DMS114 treated with DMSO at 0.1 percent for 48 hours (cell line): Measurements from ENCODE around the gene PVRIG.
A peak's percentile ranks its signal among the peaks of the same experiment; 100 is the strongest.
"Not testable (repeated sequence)": the region's sequence is repeated elsewhere in the genome, so short reads cannot be mapped to it uniquely, and the experiment has no call there.

ENCODE experiments used
- DNase-seq: peaks from one replicate; lab custom pipeline; 2025; ENCODE audit not compliant: unreplicated experiment; lab: John Stamatoyannopoulos, UW

The PVRIG gene

DNA sequence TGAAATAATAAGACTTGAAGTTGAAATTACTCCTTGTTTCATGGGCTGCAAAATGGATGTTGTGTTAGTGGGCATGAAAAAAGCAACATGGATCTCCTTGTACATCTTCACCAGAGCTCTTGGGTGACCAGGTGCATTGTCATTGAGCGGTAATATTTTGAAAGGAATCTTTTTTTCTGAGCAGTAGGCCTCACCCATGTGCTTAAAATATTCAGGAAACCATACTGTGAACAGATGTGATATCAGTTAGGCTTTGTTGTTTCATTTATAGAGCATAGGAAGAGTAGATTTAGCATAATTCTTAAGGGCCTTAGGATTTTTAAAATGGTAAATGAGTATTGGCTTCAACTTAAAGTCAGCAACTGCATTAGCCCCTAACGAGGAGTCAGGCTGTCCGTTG, 26.8 kb upstream of the PVRIG start:
- DNase-seq = no peak

DNA sequence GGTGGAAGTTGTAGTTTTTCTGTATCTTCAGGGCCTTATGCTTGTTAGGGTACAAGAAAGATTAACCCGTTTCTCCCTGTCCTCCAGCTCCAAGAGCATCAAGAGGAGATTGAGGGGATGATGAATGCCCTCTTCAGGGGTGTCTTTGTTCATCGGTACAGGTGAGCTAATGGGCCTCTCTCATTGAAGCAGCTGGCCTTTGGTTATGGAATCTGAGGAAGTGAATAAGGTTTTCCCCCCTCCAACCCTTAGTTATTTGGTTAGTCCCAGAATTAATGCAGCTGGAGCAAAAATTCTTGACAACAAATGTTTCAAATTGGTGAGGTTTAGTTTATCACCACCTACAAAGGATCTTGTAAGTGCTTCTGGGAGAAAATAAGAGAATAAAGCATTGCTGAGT, 24.5 kb upstream of the PVRIG start:
- no peak for DNase-seq

DNA sequence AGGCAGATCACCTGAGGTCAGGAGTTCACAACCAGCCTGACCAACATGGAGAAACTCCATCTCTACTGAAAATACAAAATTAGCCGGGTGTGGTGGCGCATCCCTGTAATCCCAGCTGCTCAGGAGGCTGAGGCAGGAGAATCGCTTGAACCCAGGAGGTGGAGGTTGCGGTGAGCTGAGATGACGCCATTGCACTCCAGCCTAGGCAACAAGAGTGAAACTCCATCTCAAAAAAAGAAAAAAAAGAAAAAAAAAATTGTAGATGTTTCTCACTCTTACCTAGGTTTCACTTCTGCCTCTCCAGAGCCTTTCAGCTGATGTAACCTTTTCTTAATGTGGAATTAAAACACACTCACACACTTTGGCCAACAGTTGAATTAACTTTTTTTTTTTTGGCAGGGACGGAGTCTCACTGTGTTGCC, 23.8 kb upstream of the PVRIG start:
- DNase-seq = not testable (repeated sequence)

DNA sequence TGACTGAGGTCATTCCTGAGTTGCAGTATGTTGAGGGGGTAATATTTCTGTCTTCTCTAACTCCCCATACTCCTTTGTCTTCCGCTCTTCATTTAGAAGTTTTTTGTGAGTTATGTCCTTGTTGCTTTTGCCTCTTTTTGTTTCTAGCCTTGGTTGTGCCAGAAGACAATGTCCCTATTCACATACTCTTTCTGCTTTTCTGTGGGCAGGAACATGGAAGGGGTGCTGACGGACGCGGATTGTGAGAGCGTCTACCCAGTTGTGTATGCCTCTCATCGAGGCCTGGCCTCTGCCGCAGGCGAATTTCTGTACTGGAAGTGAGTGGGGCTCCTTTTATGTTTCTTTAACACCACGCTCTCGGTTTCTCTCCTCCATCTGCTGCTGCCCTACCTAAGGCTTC, 21.5 kb upstream of the PVRIG start:
- no peak for DNase-seq

DNA sequence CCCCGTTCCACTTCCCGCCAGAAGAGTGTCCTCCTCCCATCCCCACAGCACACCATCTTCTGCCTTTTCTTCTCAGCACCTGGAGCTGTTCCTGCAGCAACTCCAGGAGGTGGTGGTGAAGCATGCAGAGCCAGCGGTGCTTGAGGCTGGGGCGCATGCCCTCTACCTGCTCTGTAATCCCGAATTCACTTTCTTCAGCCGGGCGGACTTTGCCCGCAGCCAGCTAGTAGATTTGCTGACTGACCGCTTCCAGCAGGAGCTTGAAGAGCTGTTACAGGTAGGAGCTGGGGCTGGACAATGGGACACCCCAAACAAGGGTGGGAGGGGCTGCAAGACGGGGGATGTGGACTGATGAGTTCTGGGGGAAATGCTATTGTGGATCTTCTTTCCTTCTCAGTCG, 19.1 kb upstream of the PVRIG start:
- no peak for DNase-seq

DNA sequence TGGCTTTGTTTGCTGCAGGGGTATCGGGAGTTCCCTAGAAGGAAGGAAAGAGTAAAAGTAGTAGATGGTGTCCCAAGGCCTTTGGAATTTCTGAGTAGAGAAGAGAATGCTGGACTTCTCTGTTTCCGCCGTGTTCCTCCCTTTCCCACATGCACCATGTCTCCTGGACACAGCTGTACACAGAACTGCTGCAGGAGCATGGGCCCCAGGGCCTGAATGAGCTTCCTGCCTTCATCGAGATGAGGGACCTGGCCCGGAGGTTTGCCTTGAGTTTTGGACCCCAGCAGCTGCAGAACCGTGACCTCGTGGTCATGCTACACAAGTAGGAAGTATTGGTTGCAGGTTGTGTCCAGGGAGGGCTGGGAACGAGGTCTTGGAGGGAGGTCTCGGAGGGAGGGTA, 15.3 kb upstream of the PVRIG start:
- DNase-seq = no peak

DNA sequence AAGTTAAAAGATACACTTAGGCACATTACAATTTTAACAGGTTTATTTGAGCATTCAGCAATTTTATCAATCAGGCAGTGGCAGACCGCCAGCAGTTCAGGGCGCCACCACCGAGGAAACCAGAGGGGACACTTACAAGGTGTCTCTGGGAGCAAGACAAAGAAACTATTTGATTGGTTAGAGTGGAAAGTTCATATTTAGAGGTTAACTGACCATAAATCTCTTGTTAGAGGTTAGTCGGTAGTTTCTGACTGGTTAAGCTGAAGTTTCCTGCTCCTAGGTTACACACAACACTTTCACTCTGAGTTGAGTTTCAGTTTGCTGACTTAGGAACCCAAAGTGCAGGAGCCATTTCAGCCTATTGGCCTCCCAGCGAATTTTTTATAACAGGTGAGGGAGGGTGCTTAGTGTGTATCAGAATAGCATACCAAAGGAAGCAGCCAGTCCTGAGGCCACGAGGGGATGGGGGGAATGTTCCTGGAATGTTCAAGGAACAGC, 10.8 kb upstream of the PVRIG start:
- no peak for DNase-seq

DNA sequence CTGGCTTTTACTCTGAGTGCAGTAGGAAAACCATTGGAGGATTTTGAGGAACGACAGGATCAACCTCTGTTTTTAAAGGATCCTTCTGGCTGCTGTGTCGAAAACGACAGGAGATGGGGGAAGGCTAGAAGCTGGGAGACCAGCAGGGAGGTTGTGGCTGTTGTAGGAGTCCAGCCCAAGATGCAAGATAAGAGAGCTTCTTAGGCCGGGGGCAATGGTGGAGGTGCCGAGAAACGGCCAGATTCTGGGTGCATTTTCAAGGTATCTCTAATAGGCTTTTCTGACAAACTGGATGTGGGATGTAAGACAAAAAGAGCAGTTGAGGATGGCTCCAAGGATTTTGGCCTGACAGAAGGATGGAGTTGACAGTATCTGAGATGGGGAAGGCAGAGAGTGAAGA, 10.3 kb upstream of the PVRIG start:
- no peak for DNase-seq

DNA sequence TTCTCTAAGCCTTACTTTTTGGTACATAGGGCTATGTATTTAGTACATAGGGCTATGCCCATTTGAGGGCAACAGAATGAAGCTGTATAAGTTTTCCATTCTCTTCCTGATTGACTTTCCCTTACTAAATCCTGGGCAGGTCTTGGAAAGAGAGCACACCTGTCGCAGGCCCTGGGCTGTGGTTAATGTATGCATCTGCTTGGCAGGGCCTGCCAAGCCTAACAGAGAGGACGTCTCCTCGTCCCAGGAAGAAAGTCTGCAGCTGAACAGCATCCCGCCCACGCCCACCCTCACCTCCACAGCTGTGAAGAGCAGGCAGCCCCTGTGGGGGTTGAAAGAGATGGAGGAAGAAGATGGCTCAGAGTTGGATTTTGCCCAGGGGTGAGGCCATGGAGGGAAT, 8.9 kb upstream of the PVRIG start:
- DNase-seq = no peak

DNA sequence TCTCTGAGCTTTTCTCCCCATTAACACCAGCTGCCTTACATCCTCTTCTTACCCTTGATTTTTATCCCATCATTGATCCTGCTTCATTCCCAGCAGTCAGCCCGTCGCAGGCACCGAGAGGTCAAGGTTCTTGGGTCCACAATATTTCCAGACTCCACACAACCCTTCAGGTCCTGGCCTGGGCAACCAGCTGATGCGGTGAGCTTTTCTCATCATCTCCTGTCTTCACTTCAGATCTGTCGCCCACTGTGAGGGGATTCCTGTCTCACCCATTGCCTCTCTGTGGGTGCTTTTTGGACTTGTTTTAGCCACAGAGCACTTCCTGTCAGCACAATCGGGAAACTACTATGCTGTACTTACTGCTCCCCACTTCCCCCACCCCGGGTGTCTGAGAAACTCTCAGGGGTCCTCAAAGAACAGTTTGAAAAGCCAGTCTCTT, 8.4 kb upstream of the PVRIG start:
- no peak for DNase-seq

DNA sequence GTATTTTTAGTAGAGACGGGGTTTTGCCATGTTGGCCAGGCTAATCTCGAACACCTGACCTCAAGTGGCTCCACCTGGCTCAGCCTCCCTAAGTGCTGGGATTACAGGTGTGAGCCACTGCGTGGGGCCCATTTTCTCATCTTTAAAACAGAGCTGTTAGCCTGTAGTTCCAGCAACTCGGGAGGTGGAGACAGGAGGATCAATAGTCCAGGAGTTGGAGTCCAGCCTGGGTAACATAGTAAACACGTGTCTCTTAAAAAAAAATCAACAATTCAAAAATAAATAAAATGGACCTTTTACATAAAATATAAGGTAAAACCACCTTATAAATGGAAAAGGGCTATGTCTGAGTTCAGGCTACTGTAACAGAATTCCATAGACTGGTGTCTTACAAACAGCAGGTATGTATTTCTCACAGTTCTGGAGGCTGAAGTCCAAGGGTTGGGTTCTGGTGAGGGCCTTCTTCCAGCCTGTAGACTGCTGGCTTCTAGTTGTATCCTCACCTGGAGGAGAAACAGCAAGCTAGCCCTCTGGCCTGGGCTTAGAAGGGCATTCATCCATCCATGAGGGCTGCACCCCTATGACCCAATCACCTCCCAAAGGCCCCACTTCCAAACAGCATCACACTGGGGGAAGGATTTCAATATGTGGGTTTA, 7.0 kb upstream of the PVRIG start:
- DNase-seq = no peak

DNA sequence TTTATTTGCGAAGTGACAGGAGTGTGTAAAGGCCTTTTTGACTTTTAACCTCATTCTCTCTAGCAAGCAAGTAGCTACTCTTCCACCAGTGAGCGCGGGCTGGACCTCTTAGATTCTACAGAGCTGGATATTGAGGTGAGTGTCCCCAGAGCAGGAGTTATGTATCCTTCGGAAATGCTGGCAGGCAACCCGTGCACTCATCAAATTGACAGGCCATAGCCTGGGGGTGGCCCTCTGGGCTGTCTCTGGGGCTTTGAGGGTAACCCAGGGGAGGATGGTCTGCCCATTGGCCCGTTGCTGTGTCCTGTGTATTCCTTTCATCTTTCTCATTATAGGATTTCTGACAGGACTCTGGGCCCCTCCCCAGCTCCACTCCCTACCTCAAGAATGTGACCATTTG, 6.1 kb upstream of the PVRIG start:
- DNase-seq = no peak

DNA sequence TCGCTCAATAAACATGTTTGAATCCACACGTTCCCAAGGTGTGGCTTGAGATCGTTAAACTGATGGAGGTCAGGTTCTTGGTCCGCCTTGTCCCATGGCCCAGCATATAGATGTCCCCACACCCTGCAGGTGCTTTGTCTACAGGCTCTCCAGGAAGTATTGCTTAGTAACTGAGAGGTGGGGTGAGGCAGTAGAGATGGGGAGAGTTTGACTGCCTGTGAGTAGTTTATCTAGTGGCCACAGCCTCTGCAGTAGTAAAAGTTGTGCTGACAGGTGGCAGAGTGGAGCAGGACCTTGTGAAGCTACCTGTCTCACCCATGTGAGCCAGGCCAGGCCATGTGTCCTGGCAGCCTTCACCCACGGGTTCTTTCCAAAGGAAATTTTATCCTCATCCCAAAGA, 5.4 kb upstream of the PVRIG start:
- not testable (repeated sequence) for DNase-seq

DNA sequence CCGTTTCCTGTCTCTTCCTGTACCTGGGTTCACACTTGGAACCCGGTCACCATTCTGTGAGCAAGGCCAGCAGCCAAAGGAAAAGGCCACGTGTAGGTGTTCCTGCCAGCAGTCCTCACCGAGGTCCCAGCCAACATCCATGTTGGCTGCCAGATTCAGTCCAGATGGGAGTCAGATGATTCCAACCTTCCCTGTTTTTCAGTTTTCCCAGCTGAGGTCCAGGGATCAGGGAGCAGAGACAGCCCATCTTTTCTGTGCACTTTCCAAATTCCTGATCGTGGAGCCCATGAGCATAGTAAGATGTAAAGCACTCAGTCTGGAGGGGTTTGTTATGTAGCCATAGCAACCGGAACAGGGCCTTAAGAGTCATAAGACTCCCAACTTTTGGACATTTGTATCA, 3.9 kb upstream of the PVRIG start:
- no peak for DNase-seq

DNA sequence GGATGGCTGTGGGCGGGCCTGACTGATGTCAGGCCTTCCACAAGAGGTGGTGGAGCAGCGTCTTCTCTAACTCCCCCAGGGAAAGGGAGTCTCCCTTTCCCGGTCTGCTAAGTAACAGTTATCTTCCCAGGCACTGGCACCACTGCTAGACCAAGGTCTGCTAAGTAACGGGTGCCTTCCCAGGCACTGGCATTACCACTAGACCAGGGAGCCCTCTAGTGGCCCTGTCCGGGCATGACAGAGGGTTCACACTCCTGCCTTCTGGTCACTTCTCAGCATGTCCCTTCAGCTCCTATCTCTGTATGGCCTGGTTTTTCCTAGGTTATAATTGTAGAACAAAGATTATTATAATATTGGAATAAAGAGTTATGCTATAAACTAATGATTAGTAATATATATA, 1.8 kb upstream of the PVRIG start:
- peak; percentile 39 for DNase-seq

DNA sequence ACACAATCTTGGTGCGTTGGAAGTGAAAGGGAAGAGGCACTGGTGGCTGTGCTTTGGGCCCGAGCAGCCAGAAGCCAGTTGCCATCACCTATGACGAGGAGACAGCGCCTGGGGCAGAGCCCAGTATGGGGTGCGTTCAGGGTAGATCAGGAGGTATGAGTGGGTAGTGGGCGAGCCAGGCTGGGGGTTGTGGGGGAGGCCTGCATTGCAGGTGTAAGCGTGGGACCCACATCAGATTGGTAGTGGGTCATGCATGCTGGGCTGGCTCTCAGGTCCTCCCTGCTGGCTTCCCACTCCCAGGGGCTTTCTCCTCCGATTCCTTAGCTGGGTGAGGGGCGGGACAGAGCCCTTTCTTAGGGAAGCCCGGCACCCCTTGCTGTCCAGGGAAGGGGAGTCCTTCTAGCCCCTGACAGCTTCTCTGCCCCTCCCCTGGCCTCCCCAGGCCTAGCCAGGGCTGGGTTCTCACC, 445 bp upstream of the PVRIG start:
- DNase-seq = no peak

DNA sequence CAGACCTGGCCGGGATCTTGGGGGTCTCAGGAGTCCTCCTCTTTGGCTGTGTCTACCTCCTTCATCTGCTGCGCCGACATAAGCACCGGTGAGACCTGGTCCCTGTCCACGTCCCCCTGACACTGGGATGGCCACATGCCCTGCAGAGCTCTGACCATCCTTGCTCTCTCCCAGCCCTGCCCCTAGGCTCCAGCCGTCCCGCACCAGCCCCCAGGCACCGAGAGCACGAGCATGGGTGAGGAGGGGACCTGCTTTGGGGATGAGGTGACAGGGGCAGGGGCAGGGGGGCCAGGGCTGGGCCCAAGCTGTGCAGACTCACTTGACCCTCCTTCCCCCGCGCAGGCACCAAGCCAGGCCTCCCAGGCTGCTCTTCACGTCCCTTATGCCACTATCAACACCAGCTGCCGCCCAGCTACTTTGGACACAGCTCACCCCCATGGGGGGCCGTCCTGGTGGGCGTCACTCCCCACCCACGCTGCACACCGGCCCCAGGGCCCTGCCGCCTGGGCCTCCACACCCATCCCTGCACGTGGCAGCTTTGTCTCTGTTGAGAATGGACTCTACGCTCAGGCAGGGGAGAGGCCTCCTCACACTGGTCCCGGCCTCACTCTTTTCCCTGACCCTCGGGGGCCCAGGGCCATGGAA, 959 bp downstream of the PVRIG start:
- DNase-seq = no peak

DNA sequence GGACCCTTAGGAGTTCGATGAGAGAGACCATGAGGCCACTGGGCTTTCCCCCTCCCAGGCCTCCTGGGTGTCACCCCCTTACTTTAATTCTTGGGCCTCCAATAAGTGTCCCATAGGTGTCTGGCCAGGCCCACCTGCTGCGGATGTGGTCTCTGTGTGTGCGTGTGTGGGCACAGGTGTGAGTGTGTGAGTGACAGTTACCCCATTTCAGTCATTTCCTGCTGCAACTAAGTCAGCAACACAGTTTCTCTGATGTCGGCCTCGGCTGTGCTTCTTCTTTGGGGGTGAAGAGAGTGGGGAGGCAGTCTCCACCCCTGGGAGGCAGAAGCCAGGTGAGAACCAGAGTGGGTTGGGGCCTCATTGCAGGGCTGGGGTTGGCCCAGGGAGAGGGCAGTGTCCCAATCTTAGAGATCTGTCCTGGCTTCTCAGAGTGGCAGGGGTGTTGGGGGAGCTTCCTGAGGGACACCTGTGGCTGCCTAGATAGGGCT, 1.5 kb downstream of the PVRIG start:
- DNase-seq = no peak

DNA sequence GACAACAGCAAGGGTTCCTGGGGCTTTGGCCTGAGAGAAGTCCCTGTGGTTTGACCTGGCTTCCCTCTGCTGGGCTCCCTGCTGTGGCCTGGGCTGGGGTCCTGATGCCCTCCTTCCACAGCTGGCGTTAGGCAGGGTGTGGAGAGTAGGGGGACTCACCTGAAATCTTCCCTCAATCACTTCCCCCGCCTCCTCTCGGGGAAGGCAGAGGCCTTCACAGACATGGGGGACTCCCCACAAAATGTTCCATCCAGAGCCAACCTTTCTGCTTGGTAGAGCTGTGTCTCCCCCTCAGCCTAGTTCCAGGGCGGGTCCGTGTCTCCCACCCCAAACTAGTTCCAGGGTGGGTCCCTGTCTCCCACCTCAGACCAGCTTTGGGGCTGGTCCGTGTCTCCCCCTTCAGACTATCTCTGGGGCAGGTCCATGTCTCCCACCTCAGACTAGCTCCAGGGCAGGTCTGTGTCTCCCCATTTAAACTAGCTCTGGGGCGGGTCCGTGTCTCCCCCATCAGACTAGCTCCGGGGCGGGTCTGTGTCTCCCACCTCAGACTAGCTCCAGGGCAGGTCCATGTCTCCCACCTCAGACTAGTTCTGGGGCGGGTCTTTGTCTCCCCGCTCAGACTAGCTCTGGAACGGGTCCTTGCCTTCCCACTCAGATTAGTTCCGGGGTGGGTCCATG, 2.2 kb downstream of the PVRIG start:
- DNase-seq = no peak

DNA sequence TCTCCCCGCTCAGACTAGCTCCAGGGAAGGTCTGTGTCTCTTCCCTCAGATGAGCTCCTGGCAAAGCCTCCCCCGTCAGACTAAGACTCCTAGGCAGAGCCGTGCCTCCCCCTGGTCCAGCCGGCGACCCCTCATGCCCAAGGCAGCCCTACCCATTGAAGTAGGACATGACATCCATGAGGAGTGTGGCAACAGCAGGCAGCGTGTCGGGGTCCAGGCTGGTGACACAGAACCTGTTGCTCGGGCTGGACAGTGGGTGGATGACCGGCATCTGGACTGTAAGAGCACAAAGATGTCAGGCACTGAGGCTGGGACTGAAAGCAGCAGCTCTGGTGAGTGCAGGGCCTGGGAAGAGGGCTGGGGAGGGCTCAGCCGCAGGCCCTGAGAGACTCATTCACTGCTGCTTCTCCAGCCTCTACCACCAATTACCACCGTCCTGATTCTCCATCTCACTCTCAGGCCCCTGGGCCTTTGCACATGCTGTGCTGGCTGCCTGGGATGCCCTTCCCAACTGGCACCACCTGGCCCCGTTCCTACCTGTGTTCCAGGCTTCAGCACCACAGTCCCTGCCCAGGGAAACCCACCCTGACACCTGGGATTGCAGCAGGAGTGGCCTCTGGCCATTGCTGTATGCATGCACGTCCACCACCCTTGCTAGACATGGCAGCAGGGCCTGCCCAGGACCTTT, 2.8 kb downstream of the PVRIG start:
- DNase-seq = no peak

DNA sequence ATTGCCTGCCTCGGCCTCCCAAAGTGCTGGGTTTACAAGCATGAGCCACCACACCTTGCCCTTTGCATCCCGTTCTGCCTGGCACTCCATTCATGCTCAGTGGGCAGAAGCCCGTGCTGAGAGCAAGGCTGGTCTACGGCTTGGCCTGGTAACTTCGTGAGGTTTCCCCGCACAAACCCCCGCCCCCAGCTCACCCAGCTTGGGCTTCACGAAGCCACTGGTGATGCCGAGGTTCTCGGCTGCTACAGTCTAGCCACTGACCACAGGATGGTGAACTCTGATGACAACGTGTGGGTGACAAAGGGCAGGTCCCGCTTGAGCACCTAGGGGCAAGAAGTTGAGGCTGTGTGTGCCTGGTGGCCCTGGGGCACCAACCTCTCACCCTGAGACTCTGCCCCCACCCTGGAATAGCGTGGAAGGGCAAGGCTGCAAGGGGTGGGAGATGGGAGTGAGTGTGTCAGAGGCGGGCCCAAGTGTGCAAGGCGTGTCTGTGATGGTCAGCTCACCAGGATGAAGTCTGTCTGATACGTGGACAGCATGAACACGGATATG, 3.7 kb downstream of the PVRIG start:
- not testable (repeated sequence) for DNase-seq
